Esophagus muscularis mucosa (tissue), 4 donors: ENCODE results near the gene BPIFB6.

Source experiments
- EP300 ChIP-seq: sonication (generic); formaldehyde crosslinking; IDR thresholded peaks from one replicate; pipeline ENCODE4 v1.6.1; 2017; ENCODE audit warnings: antibody characterized with exemption
- POLR2A ChIP-seq: fragments of 450-650 bp; IDR thresholded peaks from one replicate; pipeline ENCODE4 v1.6.1; 2017; ENCODE audit warnings: antibody characterized with exemption, moderate library complexity, mild to moderate bottlenecking, low read depth
- POLR2AphosphoS5 ChIP-seq, 2 donors: sonication (generic); formaldehyde crosslinking; IDR thresholded peaks; one replicate each; pipeline ENCODE4 v1.6.1; 2017; ENCODE audit warnings: antibody characterized with exemption in 2 of 2
- TF ChIP-seq, protein P1 (sequence below), 3 experiments: fragments of 200-600 bp in 2 of 3; fragments of 450-650 bp in 1 of 3; sonication (generic) in 2 of 3; IDR thresholded peaks; one replicate each; pipeline ENCODE4 v1.5.1; 2017 to 2019; ENCODE audit warnings: antibody characterized with exemption in 3 of 3, mild to moderate bottlenecking in 2 of 3, moderate library complexity in 1 of 3

GRCh38 chr20:32991792-32992641, 39.4 kb upstream of the BPIFB6 start:
- TF ChIP-seq, protein P1, sequence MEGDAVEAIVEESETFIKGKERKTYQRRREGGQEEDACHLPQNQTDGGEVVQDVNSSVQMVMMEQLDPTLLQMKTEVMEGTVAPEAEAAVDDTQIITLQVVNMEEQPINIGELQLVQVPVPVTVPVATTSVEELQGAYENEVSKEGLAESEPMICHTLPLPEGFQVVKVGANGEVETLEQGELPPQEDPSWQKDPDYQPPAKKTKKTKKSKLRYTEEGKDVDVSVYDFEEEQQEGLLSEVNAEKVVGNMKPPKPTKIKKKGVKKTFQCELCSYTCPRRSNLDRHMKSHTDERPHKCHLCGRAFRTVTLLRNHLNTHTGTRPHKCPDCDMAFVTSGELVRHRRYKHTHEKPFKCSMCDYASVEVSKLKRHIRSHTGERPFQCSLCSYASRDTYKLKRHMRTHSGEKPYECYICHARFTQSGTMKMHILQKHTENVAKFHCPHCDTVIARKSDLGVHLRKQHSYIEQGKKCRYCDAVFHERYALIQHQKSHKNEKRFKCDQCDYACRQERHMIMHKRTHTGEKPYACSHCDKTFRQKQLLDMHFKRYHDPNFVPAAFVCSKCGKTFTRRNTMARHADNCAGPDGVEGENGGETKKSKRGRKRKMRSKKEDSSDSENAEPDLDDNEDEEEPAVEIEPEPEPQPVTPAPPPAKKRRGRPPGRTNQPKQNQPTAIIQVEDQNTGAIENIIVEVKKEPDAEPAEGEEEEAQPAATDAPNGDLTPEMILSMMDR (IDR thresholded peaks at IDR 0.05) = no peak
- TF ChIP-seq POLR2A (no peak), EP300 (no peak), POLR2AphosphoS5 (IDR thresholded peaks at IDR 0.05) (no peak)
